GM18505 (cell line): ENCODE results near the gene UBXN6.

Source experiments
- ATAC-seq: cut with Tn5 transposase; IDR thresholded peaks from one replicate; pipeline ENCODE4 v1.9.1; 2021; ENCODE audit not compliant: unreplicated experiment
- POLR2A ChIP-seq: IDR thresholded peaks from 4 replicates; pipeline ENCODE4 v1.6.1; 2011; ENCODE audit warnings: borderline replicate concordance; ENCODE audit not compliant: insufficient read depth, insufficient read length; ENCODE audit errors: extremely low read depth

Gene UBXN6

DNA sequence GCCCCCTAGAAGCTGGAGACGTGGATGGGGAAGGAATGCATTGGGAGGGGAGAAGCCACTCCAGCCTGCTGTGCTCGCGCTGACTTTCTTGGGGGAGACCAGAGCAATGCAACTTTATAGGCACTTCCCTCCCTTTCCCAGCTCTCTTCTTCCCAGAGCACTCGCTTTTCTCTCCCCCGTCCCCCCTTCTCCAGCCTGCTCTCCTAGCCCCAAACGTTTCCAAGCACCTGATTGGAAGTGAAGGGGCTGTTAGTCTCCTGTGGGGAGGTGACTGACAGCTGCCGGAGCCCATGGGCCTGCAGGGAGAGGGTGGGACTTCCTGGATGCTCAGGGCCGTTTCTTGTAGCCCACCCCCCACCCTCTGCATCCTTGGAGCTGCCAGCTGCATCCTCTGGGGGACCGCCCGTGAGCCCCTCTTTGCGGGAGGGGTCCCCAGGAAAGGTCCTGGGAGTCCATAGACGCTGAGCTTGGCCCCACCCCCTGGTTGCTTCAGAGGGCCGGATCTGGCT lies 17.0 kb upstream of the UBXN6 start:
- no peak for ATAC-seq
- no peak for TF ChIP-seq POLR2A

DNA sequence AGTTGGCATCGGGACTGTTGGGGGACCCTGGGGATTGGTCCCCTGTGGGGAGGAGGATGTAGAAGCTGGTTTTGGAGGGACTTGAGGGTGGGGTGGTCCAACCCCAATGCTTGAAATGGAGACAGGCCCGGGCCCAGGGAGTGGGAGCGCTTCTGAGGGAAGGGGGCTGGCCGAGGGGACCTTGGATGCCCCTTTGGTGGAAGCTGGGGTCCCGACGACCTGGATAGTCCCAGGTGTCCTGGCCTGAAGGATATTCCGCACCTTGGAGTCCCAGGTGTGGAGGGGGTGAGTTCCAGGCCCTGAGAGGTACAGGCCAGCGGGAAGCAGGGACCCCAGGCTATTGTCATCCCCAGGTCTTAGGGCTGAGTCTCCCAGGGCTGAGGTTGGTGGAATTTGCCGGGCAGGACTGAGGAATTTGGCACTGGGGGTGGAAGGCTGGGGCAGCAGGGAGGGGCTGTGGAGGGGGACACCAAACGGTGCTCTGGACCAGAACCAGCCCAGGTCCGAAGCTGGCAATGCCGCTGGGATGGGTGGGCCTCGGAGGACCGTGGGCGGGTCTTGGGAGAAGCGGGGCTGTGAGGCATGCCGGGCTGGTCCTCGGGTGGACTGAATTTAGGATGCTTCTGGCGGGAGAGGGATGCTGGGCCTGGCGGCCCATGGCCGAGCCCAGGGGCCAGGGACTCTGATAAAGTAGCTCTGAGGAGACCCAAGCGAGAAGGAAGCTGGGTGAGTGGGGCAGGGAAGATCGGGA lies 16.3 kb upstream of the UBXN6 start:
- no peak for ATAC-seq
- TF ChIP-seq POLR2A, result no peak

DNA sequence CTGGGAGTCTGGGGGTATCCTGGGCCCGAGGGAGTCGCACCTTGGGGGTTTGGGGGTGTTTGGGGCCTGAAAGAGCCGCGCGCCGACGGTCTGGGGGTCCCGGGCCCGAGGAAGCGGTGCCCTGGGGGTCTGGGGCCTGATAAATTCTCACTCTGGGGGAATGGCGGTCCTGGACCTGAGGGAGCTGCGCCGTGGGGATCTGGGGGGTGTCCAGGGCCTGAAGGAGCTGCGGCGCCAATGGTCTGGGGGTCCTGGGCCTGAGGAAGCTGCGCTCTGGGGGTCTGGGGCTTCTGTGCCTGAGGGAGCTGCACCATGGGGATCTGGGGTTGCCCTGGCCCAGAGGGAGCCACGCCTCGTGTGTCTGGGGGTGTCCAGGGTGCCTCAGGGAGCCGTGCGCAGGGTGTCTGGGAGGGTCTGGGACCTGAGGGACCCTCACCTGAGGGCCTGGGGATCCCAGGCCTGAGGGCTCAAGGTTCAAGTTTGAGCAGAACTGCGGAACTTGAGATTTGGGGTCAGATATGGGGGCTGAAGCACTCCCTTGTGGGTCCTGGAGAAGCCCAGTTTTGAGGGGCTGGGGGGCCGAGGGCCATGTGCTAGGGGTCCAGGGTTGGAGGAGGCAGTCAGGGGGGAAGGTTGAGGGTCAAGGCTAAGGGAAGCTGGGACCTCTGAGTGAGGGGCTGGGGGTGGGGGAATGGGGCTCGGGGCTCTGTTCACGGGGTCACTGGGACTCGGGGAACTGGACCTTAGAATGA lies 15.6 kb upstream of the UBXN6 start:
- no peak for TF ChIP-seq POLR2A
- no peak for ATAC-seq

DNA sequence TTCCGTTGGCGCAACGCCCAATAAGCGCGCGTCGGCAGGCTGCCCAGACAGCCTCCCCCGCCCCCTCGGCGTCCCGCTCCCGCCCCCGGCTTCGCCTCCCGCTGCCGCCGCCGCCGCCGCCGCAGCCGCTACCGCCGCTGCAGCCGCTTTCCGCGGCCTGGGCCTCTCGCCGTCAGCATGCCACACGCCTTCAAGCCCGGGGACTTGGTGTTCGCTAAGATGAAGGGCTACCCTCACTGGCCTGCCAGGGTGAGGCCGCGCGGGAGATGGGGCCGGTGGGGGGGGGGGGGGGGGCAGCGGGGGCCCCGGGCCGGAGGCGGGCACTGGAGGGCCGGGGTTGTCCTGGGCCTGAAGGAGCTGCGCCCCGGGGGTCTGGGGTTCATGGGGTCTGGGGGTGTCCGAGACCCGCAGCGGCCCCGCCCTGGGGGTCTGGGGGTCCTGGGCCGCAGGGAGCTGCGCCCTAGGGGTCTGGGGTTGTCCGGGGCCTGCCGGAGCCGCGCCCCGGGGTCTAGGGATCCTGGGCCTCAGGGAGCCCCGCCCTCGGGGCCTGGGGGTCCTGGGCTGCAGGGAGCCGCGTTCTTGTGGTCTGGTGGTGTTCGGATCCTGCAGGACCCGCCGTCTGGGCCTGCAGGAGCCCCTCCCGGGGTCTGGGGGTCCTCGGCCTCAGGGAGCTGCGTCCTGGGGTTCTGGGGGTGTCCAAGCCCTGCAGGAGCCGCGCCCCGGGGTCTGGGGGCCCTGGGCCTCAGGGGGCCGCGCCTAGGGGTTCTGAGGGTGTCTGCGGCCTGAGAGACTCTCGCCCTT lies 14.8 kb upstream of the UBXN6 start, which contains the start of gene HDGFL2:
TSS of gene HDGFL2 (plus strand) at position 124 of the 801 bp plus-strand sequence. CDS start at position 178, 54 bp downstream.
- peak; percentile 4 for ATAC-seq
- TF ChIP-seq POLR2A, result peak; percentile 44

DNA sequence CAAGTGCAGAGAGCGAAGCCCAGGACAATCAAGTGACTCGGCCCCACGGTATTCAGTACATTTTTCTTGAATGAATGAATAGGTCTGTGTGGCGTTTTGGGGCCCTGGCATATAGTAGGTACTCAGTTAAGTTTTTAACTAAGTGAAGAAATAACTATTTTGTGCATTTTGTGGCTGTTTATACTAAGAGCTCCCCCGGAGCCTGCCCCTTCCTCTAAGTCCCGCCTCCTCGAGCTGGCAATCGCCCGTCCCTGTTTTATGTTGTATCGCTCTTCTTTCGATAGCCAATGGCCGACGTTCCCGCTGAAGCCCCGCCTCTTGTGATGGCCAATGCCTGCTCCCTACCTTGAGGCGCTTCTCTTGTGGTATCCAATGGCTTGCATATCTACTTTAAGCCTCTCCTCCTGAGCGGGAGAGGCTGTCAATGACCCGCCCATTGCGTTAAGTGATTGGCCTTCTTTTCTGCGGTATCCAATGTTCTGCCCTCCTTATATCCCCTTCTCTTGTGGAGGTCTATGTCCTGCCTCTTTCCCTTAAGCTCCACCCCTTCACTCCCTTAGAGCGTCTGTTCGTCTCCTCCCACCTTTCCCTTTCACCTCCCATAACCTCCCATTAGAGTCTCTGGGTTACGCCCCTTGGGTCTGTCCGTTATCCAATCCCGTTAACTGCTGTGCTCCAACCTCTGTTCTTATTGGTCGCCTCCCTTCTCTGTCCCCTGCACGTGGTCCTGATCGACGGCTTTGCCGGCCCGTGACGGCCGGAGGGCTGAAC lies 14.0 kb upstream of the UBXN6 start:
- peak; percentile 84 for ATAC-seq
- peak; percentile 23 for TF ChIP-seq POLR2A

DNA sequence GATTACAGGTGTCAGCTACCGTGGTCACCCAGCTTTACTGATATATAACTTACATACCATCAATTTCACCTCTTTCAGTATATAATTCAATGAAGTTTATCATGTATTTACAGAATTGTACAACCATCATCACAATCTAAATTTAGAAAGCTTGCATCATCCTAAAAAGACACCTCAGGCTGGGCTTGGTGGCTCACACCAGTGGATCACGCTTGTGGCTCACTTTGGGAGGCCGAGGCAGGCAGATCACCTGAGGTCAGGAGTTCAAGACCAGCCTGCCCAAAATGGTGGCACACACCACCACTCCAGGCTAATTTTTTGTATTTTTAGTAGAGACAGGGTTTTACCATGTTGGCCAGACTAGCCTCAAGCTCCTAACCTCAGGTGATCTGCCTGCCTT lies 10.2 kb upstream of the UBXN6 start:
- no peak for TF ChIP-seq POLR2A
- ATAC-seq, result no peak

DNA sequence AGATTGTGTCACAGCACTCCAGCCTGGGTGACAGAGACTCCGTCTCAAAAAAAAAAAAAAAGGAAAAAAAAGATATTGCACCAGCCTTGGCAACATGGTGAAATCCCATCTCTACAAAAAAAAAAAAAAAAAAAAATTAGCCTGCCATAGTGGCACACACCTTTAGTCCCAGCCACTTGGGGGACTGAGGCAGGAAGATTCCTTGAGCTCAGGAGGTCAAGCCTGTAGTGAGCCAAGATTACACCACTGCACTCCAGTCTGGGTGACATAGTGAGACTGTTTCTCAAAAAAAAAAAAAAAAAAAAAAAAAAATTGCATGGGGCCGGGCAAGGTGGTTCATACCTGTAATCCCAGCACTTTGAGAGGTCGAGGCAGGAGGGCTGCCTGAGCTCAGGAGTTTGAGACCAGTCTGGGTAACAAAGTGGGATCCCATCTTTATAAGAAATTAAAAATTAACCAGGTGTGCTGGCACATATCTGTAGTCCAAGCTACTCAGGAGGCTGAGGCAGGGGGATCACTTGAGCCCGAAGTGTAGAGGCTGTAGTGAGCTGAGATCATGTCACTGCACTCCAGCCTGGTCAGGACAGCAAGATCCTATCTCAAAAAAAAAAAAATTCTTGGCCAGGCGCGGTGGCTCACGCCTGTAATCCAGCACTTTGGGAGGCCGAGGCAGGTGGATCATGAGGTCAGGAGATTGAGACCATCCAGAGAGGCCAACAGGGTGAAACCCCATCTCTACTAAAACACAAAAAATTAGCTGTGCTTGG lies 7.4 kb upstream of the UBXN6 start:
- no peak for TF ChIP-seq POLR2A
- ATAC-seq, result no peak

DNA sequence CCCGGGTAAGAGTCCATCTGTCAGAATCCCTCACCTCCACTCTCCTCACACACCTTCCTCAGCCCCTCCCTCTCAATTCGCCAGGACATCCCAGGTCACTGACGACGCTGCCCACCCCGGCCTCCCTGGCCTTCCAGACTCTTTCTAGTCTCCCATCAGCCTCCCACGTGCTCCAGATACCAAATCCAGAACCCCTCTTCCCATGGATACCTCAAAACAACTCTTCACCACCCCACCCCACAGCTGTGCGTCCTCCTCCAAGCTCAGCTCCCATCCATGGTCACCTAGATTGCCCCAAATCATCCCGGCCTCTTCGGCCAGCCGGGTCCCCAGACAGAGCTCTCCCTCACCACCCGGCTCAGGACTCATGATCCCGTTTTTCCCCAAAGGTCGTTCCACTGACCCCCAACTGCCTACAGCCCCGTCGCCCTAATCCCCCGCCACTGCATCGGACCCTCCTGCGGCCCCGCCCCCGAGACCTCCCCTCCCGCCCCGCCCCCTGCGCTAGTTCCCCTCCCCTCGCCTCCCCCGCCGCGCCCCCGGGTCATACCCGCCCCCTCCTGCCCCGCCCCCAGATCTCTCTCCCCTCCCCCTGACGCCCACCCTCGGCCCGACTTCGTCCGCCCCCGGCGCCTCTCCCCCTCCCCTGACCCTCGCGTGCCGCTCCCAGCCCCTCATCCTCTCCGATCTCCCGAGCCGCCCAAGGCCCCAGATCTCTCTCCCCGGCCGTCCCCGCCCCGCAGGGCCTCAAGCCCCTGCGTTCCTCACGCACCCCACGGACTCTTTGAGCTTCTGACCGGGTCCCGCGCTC lies 546 bp downstream of the UBXN6 start:
- no peak for TF ChIP-seq POLR2A
- ATAC-seq, result no peak

DNA sequence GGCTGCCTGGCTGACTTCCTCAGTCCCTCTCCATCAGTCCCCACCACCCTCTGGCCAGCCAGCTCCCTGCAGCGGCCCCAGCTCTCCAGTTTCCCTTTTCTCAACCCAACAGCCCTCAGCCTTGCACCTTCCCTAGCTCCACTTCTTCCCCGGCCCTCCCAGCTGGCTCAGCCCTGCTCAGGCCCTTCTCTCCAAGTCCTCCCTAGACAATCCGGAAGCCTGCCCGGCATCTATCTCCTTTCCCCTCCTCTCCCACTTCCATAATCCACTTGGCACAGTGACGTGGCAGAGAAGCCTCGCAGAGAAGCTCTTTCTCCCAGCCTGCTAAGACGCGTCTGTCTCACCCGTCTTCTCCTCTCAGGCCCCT lies 1.1 kb downstream of the UBXN6 start:
- no peak for TF ChIP-seq POLR2A
- ATAC-seq, result no peak

DNA sequence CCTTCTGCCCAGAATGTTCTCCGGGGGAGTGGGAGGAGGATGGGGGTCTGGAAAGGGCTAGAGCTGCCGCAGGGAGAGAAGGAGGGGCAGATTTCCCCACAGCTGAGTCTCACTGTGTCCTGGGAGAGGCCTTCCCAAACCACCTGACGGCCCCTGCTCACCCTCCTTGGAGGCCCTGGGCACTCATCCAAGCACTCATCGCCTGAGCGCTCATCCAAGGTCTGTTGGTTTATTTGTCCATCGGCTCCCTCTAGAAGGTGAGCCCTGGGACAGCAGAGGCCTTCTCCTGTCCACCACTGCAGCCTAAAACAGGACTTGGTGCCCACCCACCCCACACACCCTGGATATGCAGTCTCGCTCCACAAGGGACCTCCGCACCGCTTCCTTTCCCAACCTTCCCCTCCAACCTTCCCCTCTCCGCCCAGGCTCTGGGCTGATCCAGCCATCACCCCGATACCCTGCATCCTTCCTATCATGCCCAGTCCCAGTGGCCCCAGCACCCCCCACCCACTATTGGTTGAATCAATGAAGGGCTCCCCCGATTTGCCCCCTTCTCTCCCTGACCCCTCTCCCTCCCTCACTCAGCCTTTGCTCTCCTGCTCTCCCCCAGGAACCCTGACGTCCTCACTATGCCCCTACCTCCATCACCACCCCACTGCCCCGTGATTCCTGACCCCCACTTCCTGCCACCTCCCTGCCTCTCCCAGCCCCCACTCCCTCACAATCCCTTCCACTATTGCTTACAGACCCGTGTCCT lies 1.7 kb downstream of the UBXN6 start:
- no peak for ATAC-seq
- TF ChIP-seq POLR2A, result no peak
